ENCODE results near the gene GTPBP3. TPM values are rescaled to one million over a fixed set of nuclear protein-coding genes. Genes with fewer than 3 reads are reported as not detected.

Gene GTPBP3
- total RNA-seq, 1 experiment from 2014 or later = 53.2 TPM

DNA sequence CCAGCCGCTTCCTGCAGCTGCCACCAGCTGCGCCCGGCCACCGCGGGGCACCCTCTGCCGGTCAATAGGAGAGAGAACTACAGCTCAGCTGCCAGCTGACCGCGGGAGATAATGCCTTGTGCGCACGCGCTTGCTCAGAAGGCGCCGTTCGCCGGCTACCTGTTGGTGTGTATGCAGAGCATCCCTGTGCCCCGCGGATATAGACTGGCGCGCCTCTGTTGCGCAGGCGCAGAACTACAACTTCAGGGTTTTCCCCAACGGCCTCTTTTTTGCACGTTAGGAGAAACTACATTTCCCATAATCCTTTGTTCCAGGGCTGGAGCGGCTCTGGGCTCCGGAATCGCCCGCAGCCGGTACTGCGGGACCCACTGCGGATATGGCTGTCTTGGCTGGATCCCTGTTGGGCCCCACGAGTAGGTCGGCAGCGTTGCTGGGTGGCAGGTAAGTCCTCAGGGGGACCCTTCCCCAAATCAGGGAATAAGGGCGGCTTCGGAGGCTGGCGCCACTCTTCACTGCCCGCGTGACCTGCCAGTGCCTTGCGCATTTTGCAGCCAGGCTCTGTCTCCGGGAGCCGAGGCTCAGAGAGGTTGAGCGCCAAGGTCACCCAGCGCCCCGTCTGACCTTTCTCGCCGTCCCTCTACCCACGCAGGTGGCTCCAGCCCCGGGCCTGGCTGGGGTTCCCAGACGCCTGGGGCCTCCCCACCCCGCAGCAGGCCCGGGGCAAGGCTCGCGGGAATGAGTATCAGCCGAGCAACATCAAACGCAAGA, 31.7 kb upstream of the GTPBP3 start, which contains the start of gene MRPL34:
Gene MRPL34 (plus strand): TSS at position 356 of the 768 bp plus-strand sequence. CDS start 21 bp downstream, at position 377.
- intact Hi-C loops (cut with micrococcal nuclease; ENCODE audit: unreplicated experiment) = no loop called here
- Histone ChIP-seq H3K36me3 (ENCODE audit: insufficient read depth, low read length, poor library complexity, severe bottlenecking) (no peaks in the 10 kb centered on the region), H3K4me3 (ENCODE audit: low read depth, low read length, poor library complexity, severe bottlenecking) (peak within 1 kb of the TSS; percentile 70), H3K27me3 (replicated peaks; ENCODE audit: insufficient read depth, low read depth, low read length, poor library complexity) (no peaks in the 10 kb centered on the region), H3K27ac (ENCODE audit: low read depth, low read length, poor library complexity, severe bottlenecking) (peak within 1 kb of the TSS; percentile 85), H3K4me1 (ENCODE audit: insufficient read depth, low read length, poor library complexity, severe bottlenecking) (peaks cover 19% of the 10 kb centered on the region), H3K9me3 (ENCODE audit: low read depth, low read length, poor library complexity, severe bottlenecking) (no peaks in the 10 kb centered on the region)
- ChIA-PET POLR2A (ENCODE audit: low non-redundant PET) (interaction anchor here (0.5 to 0.6 kb wide), 2 partner anchors 32 to 39 kb away, joined by 21 to 24 read pairs; partner anchors contain the start of gene BABAM1), CTCF (interaction anchor here (0.6 to 0.7 kb wide), 2 partner anchors 13 to 38 kb away, joined by 3 to 4 read pairs; no protein-coding TSS in a partner anchor)
- BruUV-seq (replicated peaks) = no TSS peak
- DNase-seq (ENCODE audit: low spot score) = peak; percentile 99
- TF ChIP-seq EZH2 (IDR thresholded peaks at IDR 0.05; ENCODE audit: borderline replicate concordance, low read depth, low read length, poor library complexity, severe bottlenecking) (no peak), CTCF (conservative IDR thresholded peaks at IDR 0.05; ENCODE audit: low read depth, low read length) (peak; percentile 76)

GRCh38 chr19:17306285-17306714, 31.1 kb upstream of the GTPBP3 start:
- TSS peak; percentile 24 for BruUV-seq (replicated peaks)
- Histone ChIP-seq H3K4me1 (ENCODE audit: insufficient read depth, low read length, poor library complexity, severe bottlenecking) (peaks cover 19% of the 10 kb centered on the region), H3K9me3 (ENCODE audit: low read depth, low read length, poor library complexity, severe bottlenecking) (no peaks in the 10 kb centered on the region), H3K4me3 (ENCODE audit: low read depth, low read length, poor library complexity, severe bottlenecking) (peak overlapping the region; percentile 70), H3K36me3 (ENCODE audit: insufficient read depth, low read length, poor library complexity, severe bottlenecking) (no peaks in the 10 kb centered on the region), H3K27me3 (replicated peaks; ENCODE audit: insufficient read depth, low read depth, low read length, poor library complexity) (no peaks in the 10 kb centered on the region), H3K27ac (ENCODE audit: low read depth, low read length, poor library complexity, severe bottlenecking) (peak overlapping the region; percentile 85)
- no peak for TF ChIP-seq EZH2 (IDR thresholded peaks at IDR 0.05; ENCODE audit: borderline replicate concordance, low read depth, low read length, poor library complexity, severe bottlenecking)
- no peak for TF ChIP-seq CTCF (conservative IDR thresholded peaks at IDR 0.05; ENCODE audit: low read depth, low read length)
- intact Hi-C loops (cut with micrococcal nuclease; ENCODE audit: unreplicated experiment) = no loop called here
- no peak for DNase-seq (ENCODE audit: low spot score)
- CTCF ChIA-PET = interaction anchor here (0.6 to 0.7 kb wide), 4 partner anchors 13 to 716 kb away, joined by 3 to 10 read pairs (median 4); no protein-coding TSS in a partner anchor
- POLR2A ChIA-PET (ENCODE audit: low non-redundant PET) = no interaction called here

GRCh38 chr19:17307876-17308377, 29.4 kb upstream of the GTPBP3 start:
- no peak overlapping the region for H3K27ac ChIP-seq (ENCODE audit: low read depth, low read length, poor library complexity, severe bottlenecking)
- no TSS peak for BruUV-seq (replicated peaks)
- H3K27me3 ChIP-seq (replicated peaks; ENCODE audit: insufficient read depth, low read depth, low read length, poor library complexity) = no peaks in the 10 kb centered on the region
- H3K4me3 ChIP-seq (ENCODE audit: low read depth, low read length, poor library complexity, severe bottlenecking) = no peak overlapping the region
- intact Hi-C loops (cut with micrococcal nuclease; ENCODE audit: unreplicated experiment) = no loop called here
- POLR2A ChIA-PET (ENCODE audit: low non-redundant PET) = no interaction called here
- H3K36me3 ChIP-seq (ENCODE audit: insufficient read depth, low read length, poor library complexity, severe bottlenecking) = peaks cover 3% of the 10 kb centered on the region
- no peaks in the 10 kb centered on the region for H3K9me3 ChIP-seq (ENCODE audit: low read depth, low read length, poor library complexity, severe bottlenecking)
- no peak for TF ChIP-seq EZH2 (IDR thresholded peaks at IDR 0.05; ENCODE audit: borderline replicate concordance, low read depth, low read length, poor library complexity, severe bottlenecking)
- TF ChIP-seq CTCF (conservative IDR thresholded peaks at IDR 0.05; ENCODE audit: low read depth, low read length) = no peak
- H3K4me1 ChIP-seq (ENCODE audit: insufficient read depth, low read length, poor library complexity, severe bottlenecking) = peaks cover 19% of the 10 kb centered on the region
- DNase-seq (ENCODE audit: low spot score) = no peak
- CTCF ChIA-PET = no interaction called here

Data from A673 (cell line).